ENCODE results near the gene NFIX. TPM values are rescaled to one million over a fixed set of nuclear protein-coding genes. Genes with fewer than 3 reads are reported as not detected.

NFIX gene
- total and polyA plus RNA-seq, 2 experiments from 2014 or later, result 0.06 to 0.14 TPM

DNA sequence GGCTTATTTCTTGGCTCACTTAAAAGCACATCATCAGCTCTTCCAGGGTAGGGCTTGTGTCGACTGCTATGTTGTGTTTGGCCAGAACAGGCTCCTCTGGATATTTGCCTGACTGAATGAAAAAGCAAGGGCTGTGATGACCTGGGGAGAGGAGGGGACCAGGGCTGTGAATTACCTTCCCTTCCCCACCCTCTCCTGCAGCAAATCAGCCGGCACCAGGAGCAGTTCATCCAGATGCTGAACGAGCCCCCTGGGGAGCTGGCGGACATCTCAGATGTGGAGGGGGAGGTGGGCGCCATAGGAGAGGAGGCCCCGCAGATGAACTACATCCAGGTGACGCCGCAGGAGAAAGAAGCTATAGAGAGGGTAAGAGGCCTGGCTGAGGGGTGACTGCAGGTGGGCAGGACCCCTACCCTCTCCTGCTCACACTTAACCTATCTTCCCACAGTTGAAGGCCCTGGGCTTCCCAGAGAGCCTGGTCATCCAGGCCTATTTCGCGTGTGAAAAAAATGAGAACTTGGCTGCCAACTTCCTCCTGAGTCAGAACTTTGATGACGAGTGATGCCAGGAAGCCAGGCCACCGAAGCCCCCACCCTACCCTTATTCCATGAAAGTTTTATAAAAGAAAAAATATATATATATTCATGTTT, 42.7 kb upstream of the NFIX start:
- Mint-ChIP-seq H3K27me3 (ENCODE audit: insufficient read depth, low read depth, poor library complexity) (peaks cover 30% of the 10 kb centered on the region), H3K27ac (peak overlapping the region; percentile 88; the same call in 1 of the 2 replicates), H3K9me3 (no peaks in the 10 kb centered on the region; the same call in 1 of the 3 replicates), H3K4me1 (peaks cover 33% of the 10 kb centered on the region), H3K36me3 (ENCODE audit: low read depth) (peaks cover 78% of the 10 kb centered on the region), H3K4me3 (no peak overlapping the region)
- H3K27me3 ChIP-seq (ENCODE audit: insufficient read depth), result no peaks in the 10 kb centered on the region
- H3K4me2 ChIP-seq, result no peak overlapping the region
- no peak overlapping the region for H2AFZ ChIP-seq
- no peaks in the 10 kb centered on the region for H3K9me2 ChIP-seq (ENCODE audit: insufficient read depth)
- TF ChIP-seq, protein P1, sequence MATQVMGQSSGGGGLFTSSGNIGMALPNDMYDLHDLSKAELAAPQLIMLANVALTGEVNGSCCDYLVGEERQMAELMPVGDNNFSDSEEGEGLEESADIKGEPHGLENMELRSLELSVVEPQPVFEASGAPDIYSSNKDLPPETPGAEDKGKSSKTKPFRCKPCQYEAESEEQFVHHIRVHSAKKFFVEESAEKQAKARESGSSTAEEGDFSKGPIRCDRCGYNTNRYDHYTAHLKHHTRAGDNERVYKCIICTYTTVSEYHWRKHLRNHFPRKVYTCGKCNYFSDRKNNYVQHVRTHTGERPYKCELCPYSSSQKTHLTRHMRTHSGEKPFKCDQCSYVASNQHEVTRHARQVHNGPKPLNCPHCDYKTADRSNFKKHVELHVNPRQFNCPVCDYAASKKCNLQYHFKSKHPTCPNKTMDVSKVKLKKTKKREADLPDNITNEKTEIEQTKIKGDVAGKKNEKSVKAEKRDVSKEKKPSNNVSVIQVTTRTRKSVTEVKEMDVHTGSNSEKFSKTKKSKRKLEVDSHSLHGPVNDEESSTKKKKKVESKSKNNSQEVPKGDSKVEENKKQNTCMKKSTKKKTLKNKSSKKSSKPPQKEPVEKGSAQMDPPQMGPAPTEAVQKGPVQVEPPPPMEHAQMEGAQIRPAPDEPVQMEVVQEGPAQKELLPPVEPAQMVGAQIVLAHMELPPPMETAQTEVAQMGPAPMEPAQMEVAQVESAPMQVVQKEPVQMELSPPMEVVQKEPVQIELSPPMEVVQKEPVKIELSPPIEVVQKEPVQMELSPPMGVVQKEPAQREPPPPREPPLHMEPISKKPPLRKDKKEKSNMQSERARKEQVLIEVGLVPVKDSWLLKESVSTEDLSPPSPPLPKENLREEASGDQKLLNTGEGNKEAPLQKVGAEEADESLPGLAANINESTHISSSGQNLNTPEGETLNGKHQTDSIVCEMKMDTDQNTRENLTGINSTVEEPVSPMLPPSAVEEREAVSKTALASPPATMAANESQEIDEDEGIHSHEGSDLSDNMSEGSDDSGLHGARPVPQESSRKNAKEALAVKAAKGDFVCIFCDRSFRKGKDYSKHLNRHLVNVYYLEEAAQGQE (IDR thresholded peaks at IDR 0.05; ENCODE audit: unreplicated experiment), result no peak
- TF ChIP-seq CREB1 (CRISPR knock-in tag; IDR thresholded peaks at IDR 0.05; ENCODE audit: low read depth), result no peak
- TF ChIP-seq, protein P2, sequence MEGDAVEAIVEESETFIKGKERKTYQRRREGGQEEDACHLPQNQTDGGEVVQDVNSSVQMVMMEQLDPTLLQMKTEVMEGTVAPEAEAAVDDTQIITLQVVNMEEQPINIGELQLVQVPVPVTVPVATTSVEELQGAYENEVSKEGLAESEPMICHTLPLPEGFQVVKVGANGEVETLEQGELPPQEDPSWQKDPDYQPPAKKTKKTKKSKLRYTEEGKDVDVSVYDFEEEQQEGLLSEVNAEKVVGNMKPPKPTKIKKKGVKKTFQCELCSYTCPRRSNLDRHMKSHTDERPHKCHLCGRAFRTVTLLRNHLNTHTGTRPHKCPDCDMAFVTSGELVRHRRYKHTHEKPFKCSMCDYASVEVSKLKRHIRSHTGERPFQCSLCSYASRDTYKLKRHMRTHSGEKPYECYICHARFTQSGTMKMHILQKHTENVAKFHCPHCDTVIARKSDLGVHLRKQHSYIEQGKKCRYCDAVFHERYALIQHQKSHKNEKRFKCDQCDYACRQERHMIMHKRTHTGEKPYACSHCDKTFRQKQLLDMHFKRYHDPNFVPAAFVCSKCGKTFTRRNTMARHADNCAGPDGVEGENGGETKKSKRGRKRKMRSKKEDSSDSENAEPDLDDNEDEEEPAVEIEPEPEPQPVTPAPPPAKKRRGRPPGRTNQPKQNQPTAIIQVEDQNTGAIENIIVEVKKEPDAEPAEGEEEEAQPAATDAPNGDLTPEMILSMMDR (conservative IDR thresholded peaks at IDR 0.05; ENCODE audit: low read depth in 2 of 2), result no peak
- no peak for TF ChIP-seq EZH2 (IDR thresholded peaks at IDR 0.05; ENCODE audit: low read depth, unreplicated experiment)
- no peak for TF ChIP-seq NANOG (IDR thresholded peaks at IDR 0.05; ENCODE audit: borderline replicate concordance)
- no peak for TF ChIP-seq STAT1 (IDR thresholded peaks at IDR 0.05; ENCODE audit: unreplicated experiment)
- no peak for TF ChIP-seq EZH2phosphoT487 (IDR thresholded peaks at IDR 0.05; ENCODE audit: unreplicated experiment)
- TF ChIP-seq ZNF114 (CRISPR knock-in tag; IDR thresholded peaks at IDR 0.05), result no peak
- TF ChIP-seq JUNB (IDR thresholded peaks at IDR 0.05; ENCODE audit: unreplicated experiment), result no peak
- TF ChIP-seq POLR2AphosphoS5 (IDR thresholded peaks at IDR 0.05; ENCODE audit: low read depth), result no peak; the same call in 1 of the 2 replicates
- TF ChIP-seq, protein P3, sequence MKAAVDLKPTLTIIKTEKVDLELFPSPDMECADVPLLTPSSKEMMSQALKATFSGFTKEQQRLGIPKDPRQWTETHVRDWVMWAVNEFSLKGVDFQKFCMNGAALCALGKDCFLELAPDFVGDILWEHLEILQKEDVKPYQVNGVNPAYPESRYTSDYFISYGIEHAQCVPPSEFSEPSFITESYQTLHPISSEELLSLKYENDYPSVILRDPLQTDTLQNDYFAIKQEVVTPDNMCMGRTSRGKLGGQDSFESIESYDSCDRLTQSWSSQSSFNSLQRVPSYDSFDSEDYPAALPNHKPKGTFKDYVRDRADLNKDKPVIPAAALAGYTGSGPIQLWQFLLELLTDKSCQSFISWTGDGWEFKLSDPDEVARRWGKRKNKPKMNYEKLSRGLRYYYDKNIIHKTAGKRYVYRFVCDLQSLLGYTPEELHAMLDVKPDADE (IDR thresholded peaks at IDR 0.05), result no peak
- no peak for TF ChIP-seq ZNF331 (CRISPR knock-in tag; IDR thresholded peaks at IDR 0.05; ENCODE audit: low read depth)
- TF ChIP-seq, protein P4, sequence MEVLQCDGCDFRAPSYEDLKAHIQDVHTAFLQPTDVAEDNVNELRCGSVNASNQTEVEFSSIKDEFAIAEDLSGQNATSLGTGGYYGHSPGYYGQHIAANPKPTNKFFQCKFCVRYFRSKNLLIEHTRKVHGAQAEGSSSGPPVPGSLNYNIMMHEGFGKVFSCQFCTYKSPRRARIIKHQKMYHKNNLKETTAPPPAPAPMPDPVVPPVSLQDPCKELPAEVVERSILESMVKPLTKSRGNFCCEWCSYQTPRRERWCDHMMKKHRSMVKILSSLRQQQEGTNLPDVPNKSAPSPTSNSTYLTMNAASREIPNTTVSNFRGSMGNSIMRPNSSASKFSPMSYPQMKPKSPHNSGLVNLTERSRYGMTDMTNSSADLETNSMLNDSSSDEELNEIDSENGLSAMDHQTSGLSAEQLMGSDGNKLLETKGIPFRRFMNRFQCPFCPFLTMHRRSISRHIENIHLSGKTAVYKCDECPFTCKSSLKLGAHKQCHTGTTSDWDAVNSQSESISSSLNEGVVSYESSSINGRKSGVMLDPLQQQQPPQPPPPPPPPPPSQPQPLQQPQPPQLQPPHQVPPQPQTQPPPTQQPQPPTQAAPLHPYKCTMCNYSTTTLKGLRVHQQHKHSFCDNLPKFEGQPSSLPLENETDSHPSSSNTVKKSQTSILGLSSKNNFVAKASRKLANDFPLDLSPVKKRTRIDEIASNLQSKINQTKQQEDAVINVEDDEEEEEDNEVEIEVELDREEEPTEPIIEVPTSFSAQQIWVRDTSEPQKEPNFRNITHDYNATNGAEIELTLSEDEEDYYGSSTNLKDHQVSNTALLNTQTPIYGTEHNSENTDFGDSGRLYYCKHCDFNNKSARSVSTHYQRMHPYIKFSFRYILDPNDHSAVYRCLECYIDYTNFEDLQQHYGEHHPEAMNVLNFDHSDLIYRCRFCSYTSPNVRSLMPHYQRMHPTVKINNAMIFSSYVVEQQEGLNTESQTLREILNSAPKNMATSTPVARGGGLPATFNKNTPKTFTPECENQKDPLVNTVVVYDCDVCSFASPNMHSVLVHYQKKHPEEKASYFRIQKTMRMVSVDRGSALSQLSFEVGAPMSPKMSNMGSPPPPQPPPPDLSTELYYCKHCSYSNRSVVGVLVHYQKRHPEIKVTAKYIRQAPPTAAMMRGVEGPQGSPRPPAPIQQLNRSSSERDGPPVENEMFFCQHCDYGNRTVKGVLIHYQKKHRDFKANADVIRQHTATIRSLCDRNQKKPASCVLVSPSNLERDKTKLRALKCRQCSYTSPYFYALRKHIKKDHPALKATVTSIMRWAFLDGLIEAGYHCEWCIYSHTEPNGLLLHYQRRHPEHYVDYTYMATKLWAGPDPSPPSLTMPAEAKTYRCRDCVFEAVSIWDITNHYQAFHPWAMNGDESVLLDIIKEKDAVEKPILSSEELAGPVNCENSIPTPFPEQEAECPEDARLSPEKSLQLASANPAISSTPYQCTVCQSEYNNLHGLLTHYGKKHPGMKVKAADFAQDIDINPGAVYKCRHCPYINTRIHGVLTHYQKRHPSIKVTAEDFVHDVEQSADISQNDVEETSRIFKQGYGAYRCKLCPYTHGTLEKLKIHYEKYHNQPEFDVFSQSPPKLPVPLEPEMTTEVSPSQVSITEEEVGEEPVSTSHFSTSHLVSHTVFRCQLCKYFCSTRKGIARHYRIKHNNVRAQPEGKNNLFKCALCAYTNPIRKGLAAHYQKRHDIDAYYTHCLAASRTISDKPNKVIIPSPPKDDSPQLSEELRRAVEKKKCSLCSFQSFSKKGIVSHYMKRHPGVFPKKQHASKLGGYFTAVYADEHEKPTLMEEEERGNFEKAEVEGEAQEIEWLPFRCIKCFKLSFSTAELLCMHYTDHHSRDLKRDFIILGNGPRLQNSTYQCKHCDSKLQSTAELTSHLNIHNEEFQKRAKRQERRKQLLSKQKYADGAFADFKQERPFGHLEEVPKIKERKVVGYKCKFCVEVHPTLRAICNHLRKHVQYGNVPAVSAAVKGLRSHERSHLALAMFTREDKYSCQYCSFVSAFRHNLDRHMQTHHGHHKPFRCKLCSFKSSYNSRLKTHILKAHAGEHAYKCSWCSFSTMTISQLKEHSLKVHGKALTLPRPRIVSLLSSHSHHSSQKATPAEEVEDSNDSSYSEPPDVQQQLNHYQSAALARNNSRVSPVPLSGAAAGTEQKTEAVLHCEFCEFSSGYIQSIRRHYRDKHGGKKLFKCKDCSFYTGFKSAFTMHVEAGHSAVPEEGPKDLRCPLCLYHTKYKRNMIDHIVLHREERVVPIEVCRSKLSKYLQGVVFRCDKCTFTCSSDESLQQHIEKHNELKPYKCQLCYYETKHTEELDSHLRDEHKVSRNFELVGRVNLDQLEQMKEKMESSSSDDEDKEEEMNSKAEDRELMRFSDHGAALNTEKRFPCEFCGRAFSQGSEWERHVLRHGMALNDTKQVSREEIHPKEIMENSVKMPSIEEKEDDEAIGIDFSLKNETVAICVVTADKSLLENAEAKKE (CRISPR knock-in tag; IDR thresholded peaks at IDR 0.05), result no peak
- H3K27ac ChIP-seq (ENCODE audit: low read depth), result peak overlapping the region; percentile 75
- H3F3A ChIP-seq (replicated peaks; ENCODE audit: low read depth), result peaks cover 36% of the 10 kb centered on the region
- DNase-seq (ENCODE audit: low spot score), result no peak
- peaks cover 35% of the 10 kb centered on the region for H3K79me2 ChIP-seq (replicated peaks; ENCODE audit: insufficient read depth)
- no peak overlapping the region for H3K4me3 ChIP-seq
- peaks cover 18% of the 10 kb centered on the region for H3K4me1 ChIP-seq (ENCODE audit: insufficient read depth)
- H3K36me3 ChIP-seq (ENCODE audit: insufficient read depth), result peaks cover 18% of the 10 kb centered on the region; the same call in 1 of the 2 replicates
- peaks cover 15% of the 10 kb centered on the region; the same call in 1 of the 2 replicates for H4K20me1 ChIP-seq (replicated peaks; ENCODE audit: insufficient read depth)
- peak; percentile 11; the same call in 2 of the 3 replicates for ATAC-seq

Data from GM23338 (cell line).